Neural crest cell (in vitro differentiated cells): ENCODE measurements around the gene UGT1A4. TPM values are rescaled to one million over a fixed set of nuclear protein-coding genes. Genes with fewer than 3 reads are reported as not detected.

Source experiments
- DNase-seq: peaks from one replicate; pipeline ENCODE4 v3.0.0; 2021; ENCODE audit warnings: low read depth, mixed read lengths, low spot score
- H3K27ac Mint-ChIP-seq: one replicate; pipeline ENCODE4 v1.8.0; 2021; ENCODE audit warnings: mild to moderate bottlenecking, mixed read lengths; ENCODE audit not compliant: unreplicated experiment
- H3K27me3 Mint-ChIP-seq: 2 replicates; pipeline ENCODE4 v1.8.0; 2021; ENCODE audit warnings: low read depth, mild to moderate bottlenecking, mixed read lengths
- H3K36me3 Mint-ChIP-seq: 2 replicates; pipeline ENCODE4 v1.8.0; 2021; ENCODE audit warnings: low read depth, mild to moderate bottlenecking, mixed read lengths
- H3K4me1 Mint-ChIP-seq: 2 replicates; pipeline ENCODE4 v1.8.0; 2021; ENCODE audit warnings: mixed read lengths
- H3K4me3 Mint-ChIP-seq: one replicate; pipeline ENCODE4 v1.8.0; 2021; ENCODE audit warnings: mild to moderate bottlenecking, mixed read lengths
- H3K9me3 Mint-ChIP-seq: 2 replicates; pipeline ENCODE4 v1.8.0; 2021; ENCODE audit warnings: mixed read lengths
- total RNA-seq: library from RNA; stranded (reverse); gene quantifications from 2 replicates; pipeline ENCODE4 v1.2.1, GENCODE V29; 2021
- TF ChIP-seq, protein P1 (sequence below): fragments of 200-600 bp; sonication (generic); conservative IDR thresholded peaks from 2 replicates; pipeline ENCODE4 v1.5.0; 2021; ENCODE audit warnings: antibody characterized with exemption, mild to moderate bottlenecking

Gene UGT1A4
- total RNA-seq, 1 donor from 2014 or later: not detected

DNA sequence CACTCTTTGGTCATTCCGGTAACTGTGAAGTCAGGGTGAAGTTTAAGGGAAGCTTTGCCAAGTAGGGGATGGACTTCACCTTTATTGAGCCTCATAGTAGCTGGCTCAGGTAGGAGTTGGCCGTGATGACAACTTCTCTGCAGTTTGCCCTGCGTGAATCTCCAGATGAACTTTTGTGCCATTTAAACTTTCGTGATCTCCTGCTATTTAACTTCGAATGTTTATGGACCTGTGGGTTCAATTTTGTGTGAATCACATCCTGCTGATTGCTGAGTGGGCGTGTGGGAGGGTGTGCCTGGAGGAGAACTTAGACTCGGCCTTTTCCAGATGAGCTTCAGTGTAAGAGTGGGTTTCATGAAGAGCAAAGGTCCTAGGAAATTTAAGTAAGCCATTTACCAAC, 45.7 kb downstream of the UGT1A4 start:
- no peak overlapping the region for H3K4me3 Mint-ChIP-seq

DNA sequence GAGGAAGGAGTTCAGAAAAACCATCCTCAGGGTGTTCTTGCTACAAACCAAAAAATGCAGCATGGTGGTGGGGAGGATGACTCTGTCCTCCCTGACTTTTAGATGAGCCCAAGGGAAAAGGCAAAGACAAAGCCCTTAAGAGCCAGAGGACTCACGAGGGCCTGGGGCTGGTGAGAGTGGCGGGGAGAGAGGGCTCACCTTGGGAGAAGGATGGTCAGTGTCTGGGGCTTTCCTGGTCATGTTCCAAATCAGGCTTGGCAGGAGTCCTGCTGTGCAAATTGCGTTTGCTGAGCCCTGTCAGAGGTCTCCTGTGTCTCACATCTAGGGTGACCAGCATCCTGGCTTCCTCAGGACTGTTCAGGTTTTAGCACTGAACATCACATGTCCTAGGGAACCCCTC, 46.2 kb downstream of the UGT1A4 start:
- TF ChIP-seq, protein P1, sequence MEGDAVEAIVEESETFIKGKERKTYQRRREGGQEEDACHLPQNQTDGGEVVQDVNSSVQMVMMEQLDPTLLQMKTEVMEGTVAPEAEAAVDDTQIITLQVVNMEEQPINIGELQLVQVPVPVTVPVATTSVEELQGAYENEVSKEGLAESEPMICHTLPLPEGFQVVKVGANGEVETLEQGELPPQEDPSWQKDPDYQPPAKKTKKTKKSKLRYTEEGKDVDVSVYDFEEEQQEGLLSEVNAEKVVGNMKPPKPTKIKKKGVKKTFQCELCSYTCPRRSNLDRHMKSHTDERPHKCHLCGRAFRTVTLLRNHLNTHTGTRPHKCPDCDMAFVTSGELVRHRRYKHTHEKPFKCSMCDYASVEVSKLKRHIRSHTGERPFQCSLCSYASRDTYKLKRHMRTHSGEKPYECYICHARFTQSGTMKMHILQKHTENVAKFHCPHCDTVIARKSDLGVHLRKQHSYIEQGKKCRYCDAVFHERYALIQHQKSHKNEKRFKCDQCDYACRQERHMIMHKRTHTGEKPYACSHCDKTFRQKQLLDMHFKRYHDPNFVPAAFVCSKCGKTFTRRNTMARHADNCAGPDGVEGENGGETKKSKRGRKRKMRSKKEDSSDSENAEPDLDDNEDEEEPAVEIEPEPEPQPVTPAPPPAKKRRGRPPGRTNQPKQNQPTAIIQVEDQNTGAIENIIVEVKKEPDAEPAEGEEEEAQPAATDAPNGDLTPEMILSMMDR: no peak
- H3K27ac Mint-ChIP-seq: no peak overlapping the region
- H3K4me1 Mint-ChIP-seq: peaks cover 11% of the 10 kb centered on the region
- no peaks in the 10 kb centered on the region for H3K27me3 Mint-ChIP-seq
- H3K36me3 Mint-ChIP-seq: peaks cover 2% of the 10 kb centered on the region
- DNase-seq: no peak
- H3K4me3 Mint-ChIP-seq: no peak overlapping the region
- H3K9me3 Mint-ChIP-seq: peaks cover 5% of the 10 kb centered on the region

More for the DNA sequence above, 45.7 kb downstream of the UGT1A4 start:
- no peaks in the 10 kb centered on the region for H3K27me3 Mint-ChIP-seq
- peaks cover 3% of the 10 kb centered on the region for H3K9me3 Mint-ChIP-seq
- no peak overlapping the region for H3K27ac Mint-ChIP-seq
- H3K4me1 Mint-ChIP-seq: peaks cover 11% of the 10 kb centered on the region
- DNase-seq: no peak
- TF ChIP-seq, protein P1: no peak
- peaks cover 1% of the 10 kb centered on the region for H3K36me3 Mint-ChIP-seq

DNA sequence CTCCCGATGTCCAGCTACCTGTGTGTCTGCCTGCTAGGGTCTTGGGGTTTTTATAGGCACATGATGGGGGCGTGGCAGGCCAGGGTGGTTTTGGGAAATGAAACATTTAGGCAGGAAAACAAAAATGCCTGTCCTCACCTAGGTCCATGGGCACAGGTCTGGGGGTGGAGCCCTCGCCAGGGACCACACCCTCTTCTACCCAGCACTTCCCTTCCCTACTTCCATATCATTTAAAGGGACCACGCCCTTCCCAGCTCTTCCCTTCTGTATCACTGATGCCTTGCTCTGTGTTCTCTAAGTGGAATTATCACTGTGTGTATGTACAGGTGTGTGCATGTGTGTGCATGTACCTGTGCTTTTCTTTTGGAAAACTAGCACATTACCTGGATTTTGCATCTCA, 47.9 kb downstream of the UGT1A4 start:
- no peaks in the 10 kb centered on the region for H3K27me3 Mint-ChIP-seq
- TF ChIP-seq, protein P1: no peak
- peaks cover 11% of the 10 kb centered on the region for H3K4me1 Mint-ChIP-seq
- no peak overlapping the region for H3K4me3 Mint-ChIP-seq
- H3K27ac Mint-ChIP-seq: no peak overlapping the region
- H3K9me3 Mint-ChIP-seq: peaks cover 5% of the 10 kb centered on the region
- H3K36me3 Mint-ChIP-seq: peaks cover 2% of the 10 kb centered on the region
- no peak for DNase-seq

DNA sequence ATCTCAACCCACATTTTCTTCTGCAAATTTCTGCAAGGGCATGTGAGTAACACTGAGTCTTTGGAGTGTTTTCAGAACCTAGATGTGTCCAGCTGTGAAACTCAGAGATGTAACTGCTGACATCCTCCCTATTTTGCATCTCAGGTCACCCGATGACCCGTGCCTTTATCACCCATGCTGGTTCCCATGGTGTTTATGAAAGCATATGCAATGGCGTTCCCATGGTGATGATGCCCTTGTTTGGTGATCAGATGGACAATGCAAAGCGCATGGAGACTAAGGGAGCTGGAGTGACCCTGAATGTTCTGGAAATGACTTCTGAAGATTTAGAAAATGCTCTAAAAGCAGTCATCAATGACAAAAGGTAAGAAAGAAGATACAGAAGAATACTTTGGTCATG, 49.5 kb downstream of the UGT1A4 start:
- Mint-ChIP-seq H3K27me3 (no peaks in the 10 kb centered on the region), H3K4me1 (peaks cover 16% of the 10 kb centered on the region)
- TF ChIP-seq, protein P1: no peak

DNA sequence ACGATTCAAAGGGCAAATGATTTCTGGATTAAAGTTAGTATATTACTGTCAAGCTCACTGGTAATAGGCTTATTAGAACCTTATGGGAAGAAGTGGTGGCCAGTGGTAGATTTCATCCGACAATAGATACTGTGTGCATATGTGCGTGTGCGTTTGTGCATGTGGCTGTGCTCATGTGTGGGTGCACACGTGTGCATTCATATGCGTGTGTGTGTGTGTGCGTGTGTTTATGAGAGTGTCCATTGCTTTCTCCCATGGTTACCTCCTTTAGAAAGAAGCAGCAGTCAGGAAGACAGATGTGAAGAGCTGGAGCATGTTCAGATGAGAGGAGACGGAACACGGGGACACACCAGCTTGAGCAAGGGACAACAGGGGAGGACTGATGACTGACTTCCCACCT, 50.7 kb downstream of the UGT1A4 start:
- H3K27ac Mint-ChIP-seq: peak overlapping the region; percentile 70
- peaks cover 16% of the 10 kb centered on the region for H3K4me1 Mint-ChIP-seq
- H3K9me3 Mint-ChIP-seq: peaks cover 5% of the 10 kb centered on the region
- peaks cover 2% of the 10 kb centered on the region for H3K36me3 Mint-ChIP-seq
- TF ChIP-seq, protein P1: no peak
- no peaks in the 10 kb centered on the region for H3K27me3 Mint-ChIP-seq
- H3K4me3 Mint-ChIP-seq: no peak overlapping the region
- no peak for DNase-seq

More for the DNA sequence above, 49.5 kb downstream of the UGT1A4 start:
- Mint-ChIP-seq H3K36me3 (peaks cover 2% of the 10 kb centered on the region), H3K27ac (peak overlapping the region; percentile 93), H3K9me3 (peaks cover 5% of the 10 kb centered on the region), H3K4me3 (peak overlapping the region; percentile 11)
- peak; percentile 40 for DNase-seq

DNA sequence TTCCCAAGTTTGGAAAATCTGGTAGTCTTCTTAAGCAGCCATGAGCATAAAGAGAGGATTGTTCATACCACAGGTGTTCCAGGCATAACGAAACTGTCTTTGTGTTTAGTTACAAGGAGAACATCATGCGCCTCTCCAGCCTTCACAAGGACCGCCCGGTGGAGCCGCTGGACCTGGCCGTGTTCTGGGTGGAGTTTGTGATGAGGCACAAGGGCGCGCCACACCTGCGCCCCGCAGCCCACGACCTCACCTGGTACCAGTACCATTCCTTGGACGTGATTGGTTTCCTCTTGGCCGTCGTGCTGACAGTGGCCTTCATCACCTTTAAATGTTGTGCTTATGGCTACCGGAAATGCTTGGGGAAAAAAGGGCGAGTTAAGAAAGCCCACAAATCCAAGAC, 53.6 kb downstream of the UGT1A4 start:
- H3K27me3 Mint-ChIP-seq: no peaks in the 10 kb centered on the region
- H3K36me3 Mint-ChIP-seq: peaks cover 2% of the 10 kb centered on the region
- no peak overlapping the region for H3K27ac Mint-ChIP-seq
- peaks cover 16% of the 10 kb centered on the region for H3K4me1 Mint-ChIP-seq
- no peak for DNase-seq
- TF ChIP-seq, protein P1: no peak
- peaks cover 11% of the 10 kb centered on the region for H3K9me3 Mint-ChIP-seq
- H3K4me3 Mint-ChIP-seq: no peak overlapping the region
